ENCODE data around the gene BUD31. TPM values are rescaled to one million over a fixed set of nuclear protein-coding genes. Genes with fewer than 3 reads are reported as not detected.

BUD31 gene
- total and polyA plus RNA-seq, 2 of the 13 experiments (the other 11 are each of a cell fraction or from before 2014, with no cell fraction given), result 35.1 to 79.1 TPM

- TF ChIP-seq ZNF790 (CRISPR knock-in tag; IDR thresholded peaks at IDR 0.05; ENCODE audit: borderline replicate concordance) (peak; percentile 83; the same call in 1 of the 2 replicates), ZFP36 (IDR thresholded peaks at IDR 0.05; ENCODE audit: borderline replicate concordance, low read depth, low read length, partially characterized antibody) (no peak), SIN3A (IDR thresholded peaks at IDR 0.05; ENCODE audit: borderline replicate concordance, low read depth, low read length) (peak; percentile 53; the same call in 1 of the 2 replicates), KLF9 (CRISPR knock-in tag; IDR thresholded peaks at IDR 0.05; ENCODE audit: low read depth) (peak; percentile 3; the same call in 1 of the 2 replicates), ZC3H13 (CRISPR knock-in tag; IDR thresholded peaks at IDR 0.05) (peak; percentile 76; the same call in 1 of the 2 replicates), ZNF3 (CRISPR knock-in tag; IDR thresholded peaks at IDR 0.05) (no peak), KIAA2018 (CRISPR knock-in tag; IDR thresholded peaks at IDR 0.05; ENCODE audit: borderline replicate concordance) (no peak), CSRNP1 (CRISPR knock-in tag; IDR thresholded peaks at IDR 0.05) (peak; percentile 77; the same call in 1 of the 2 replicates), ZNF383 (CRISPR knock-in tag; IDR thresholded peaks at IDR 0.05; ENCODE audit: borderline replicate concordance) (no peak), ZNF839 (CRISPR knock-in tag; IDR thresholded peaks at IDR 0.05; ENCODE audit: borderline replicate concordance) (no peak), RFX3 (CRISPR knock-in tag; IDR thresholded peaks at IDR 0.05) (no peak), REL (CRISPR knock-in tag; conservative IDR thresholded peaks at IDR 0.05) (peak; percentile 73; the same call in 1 of the 2 replicates), ZNF775 (CRISPR knock-in tag; IDR thresholded peaks at IDR 0.05; ENCODE audit: borderline replicate concordance) (no peak), ZNF484 (CRISPR knock-in tag; IDR thresholded peaks at IDR 0.05; ENCODE audit: borderline replicate concordance, low read depth) (no peak), MXD3 (CRISPR knock-in tag; IDR thresholded peaks at IDR 0.05) (peak; percentile 48; the same call in 1 of the 2 replicates), PPARG (CRISPR knock-in tag; conservative IDR thresholded peaks at IDR 0.05) (peak; percentile 71), JUND (CRISPR knock-in tag; IDR thresholded peaks at IDR 0.05) (peak; percentile 30; the same call in 1 of the 2 replicates), SP140L (CRISPR knock-in tag; IDR thresholded peaks at IDR 0.05; ENCODE audit: borderline replicate concordance) (no peak), ZNF605 (CRISPR knock-in tag; IDR thresholded peaks at IDR 0.05) (no peak; the same call in 1 of the 2 replicates)
These were observed 30.1 kb downstream of the BUD31 start, which contains the start of the genes CPSF4 and PTCD1 (continued) for GRCh38 chr7:99438573-99439480.

Data from HepG2 (cell line).